HEK293 (cell line): ENCODE data around the gene IL1RAPL1.

Experiments
- CTCF ChIP-seq: fragments of 450-650 bp; formaldehyde crosslinking; IDR thresholded peaks from 2 replicates; pipeline ENCODE4 v1.5.1; 2016; ENCODE audit warnings: missing biosample characterization, missing genetic modification characterization
- ELK4 ChIP-seq: IDR thresholded peaks from 2 replicates; pipeline ENCODE4 v1.6.1; 2011; ENCODE audit warnings: mild to moderate bottlenecking, low read depth, low read length, borderline replicate concordance
- PRDM6 ChIP-seq: fragments of 450-650 bp; formaldehyde crosslinking; IDR thresholded peaks from 2 replicates; pipeline ENCODE4 v1.5.1; 2017; ENCODE audit warnings: missing biosample characterization, missing genetic modification characterization
- REST ChIP-seq: fragments of 450-650 bp; formaldehyde crosslinking; IDR thresholded peaks from 2 replicates; pipeline ENCODE4 v1.5.1; 2016; ENCODE audit warnings: missing biosample characterization, missing genetic modification characterization
- SETDB1 ChIP-seq: IDR thresholded peaks from one replicate; pipeline ENCODE4 v1.6.1; 2017; ENCODE audit warnings: mild to moderate bottlenecking, low read length, moderate library complexity, mixed read lengths; ENCODE audit not compliant: insufficient read length
- SP2 ChIP-seq: fragments of 450-650 bp; formaldehyde crosslinking; IDR thresholded peaks from 2 replicates; pipeline ENCODE4 v1.5.1; 2016; ENCODE audit warnings: missing biosample characterization, missing genetic modification characterization
- ZBTB49 ChIP-seq: fragments of 450-650 bp; formaldehyde crosslinking; IDR thresholded peaks from 2 replicates; pipeline ENCODE4 v1.5.1; 2016; ENCODE audit warnings: missing biosample characterization, missing genetic modification characterization, low read depth
- ZEB2 ChIP-seq: fragments of 450-650 bp; formaldehyde crosslinking; IDR thresholded peaks from 2 replicates; pipeline ENCODE4 v1.5.1; 2016; ENCODE audit warnings: missing biosample characterization, missing genetic modification characterization
- ZNF112 ChIP-seq: fragments of 450-650 bp; formaldehyde crosslinking; IDR thresholded peaks from 2 replicates; pipeline ENCODE4 v1.5.0; 2017; ENCODE audit warnings: missing biosample characterization, missing genetic modification characterization
- ZNF121 ChIP-seq: fragments of 450-650 bp; formaldehyde crosslinking; IDR thresholded peaks from 2 replicates; pipeline ENCODE4 v1.5.1; 2016; ENCODE audit warnings: missing biosample characterization, missing genetic modification characterization
- ZNF248 ChIP-seq: fragments of 450-650 bp; formaldehyde crosslinking; IDR thresholded peaks from 2 replicates; pipeline ENCODE4 v1.5.1; 2017; ENCODE audit warnings: missing biosample characterization, missing genetic modification characterization
- ZNF555 ChIP-seq: fragments of 450-650 bp; formaldehyde crosslinking; conservative IDR thresholded peaks from 2 replicates; pipeline ENCODE4 v1.5.1; 2017; ENCODE audit warnings: missing biosample characterization, mild to moderate bottlenecking, missing genetic modification characterization, inconsistent platforms
- ZNF704 ChIP-seq: fragments of 450-650 bp; formaldehyde crosslinking; IDR thresholded peaks from 2 replicates; pipeline ENCODE4 v1.5.1; 2016; ENCODE audit warnings: missing biosample characterization, missing genetic modification characterization
- ZSCAN4 ChIP-seq: fragments of 450-650 bp; formaldehyde crosslinking; IDR thresholded peaks from 2 replicates; pipeline ENCODE4 v1.5.1; 2017; ENCODE audit warnings: missing biosample characterization, missing genetic modification characterization

- TF ChIP-seq ZNF248 (tag by site-specific recombination) (no peak), ZNF555 (no peak), SP2 (no peak), ZEB2 (tag by site-specific recombination) (no peak), CTCF (tag by site-specific recombination) (no peak), REST (tag by site-specific recombination) (no peak), SETDB1 (no peak), ZBTB49 (tag by site-specific recombination) (no peak), ZNF121 (no peak), ZSCAN4 (tag by site-specific recombination) (no peak), ZNF704 (tag by site-specific recombination) (no peak), ZNF112 (tag by site-specific recombination) (no peak), PRDM6 (no peak), ELK4 (no peak)
These were observed 1100.4 kb downstream of the IL1RAPL1 start for GRCh38 chrX:29687687-29688086.
